K562 (cell line): Measurements from ENCODE around the gene SLC7A8. TPM values are rescaled to one million over a fixed set of nuclear protein-coding genes. Genes with fewer than 3 reads are reported as not detected.

Experiments used
- ARID2 ChIP-seq: fragments of 450-650 bp; IDR thresholded peaks from 2 replicates; pipeline ENCODE4 v1.6.1; 2017; ENCODE audit warnings: antibody characterized with exemption, mild to moderate bottlenecking
- CBX2 ChIP-seq: fragments of 200-600 bp; sonication (generic); IDR thresholded peaks from one replicate; pipeline ENCODE4 v1.6.1; 2012; ENCODE audit warnings: mild to moderate bottlenecking, low read length, inconsistent platforms; ENCODE audit not compliant: insufficient read depth, poor library complexity, severe bottlenecking
- CBX3 ChIP-seq, 2 experiments: IDR thresholded peaks; 1 replicate in 1 of 2; 2 replicates in 1 of 2; pipeline ENCODE4 v1.6.1; 2012; ENCODE audit warnings: inconsistent platforms in 2 of 2, low read length in 2 of 2, borderline replicate concordance in 1 of 2, control low read depth in 1 of 2
- CREM ChIP-seq: IDR thresholded peaks from 2 replicates; pipeline ENCODE4 v1.6.1; 2014; ENCODE audit warnings: antibody characterized with exemption, low read depth
- FUS ChIP-seq: fragments of 200-400 bp; formaldehyde crosslinking; optimal IDR thresholded peaks from 2 replicates; pipeline ENCODE3; 2017; ENCODE audit warnings: low read depth, low read length
- L3MBTL2 ChIP-seq: fragments of 450-650 bp; IDR thresholded peaks from 2 replicates; pipeline ENCODE4 v1.6.1; 2016; ENCODE audit warnings: mild to moderate bottlenecking, moderate library complexity
- LCOR ChIP-seq: sonication (generic); formaldehyde crosslinking; IDR thresholded peaks from 2 replicates; pipeline ENCODE4 v1.8.0; 2022; ENCODE audit warnings: mild to moderate bottlenecking, missing genetic modification reagents
- NCOR1 ChIP-seq: fragments of 450-650 bp; IDR thresholded peaks from 2 replicates; pipeline ENCODE4 v1.6.1; 2016; ENCODE audit warnings: mild to moderate bottlenecking, moderate library complexity
- NR2C1 ChIP-seq, 2 experiments: fragments of 450-650 bp; IDR thresholded peaks; 2 replicates each; pipeline ENCODE4 v1.6.1; 2017; ENCODE audit warnings: mild to moderate bottlenecking in 2 of 2, antibody characterized with exemption in 1 of 2, inconsistent platforms in 1 of 2, missing compliant biosample characterization in 1 of 2, missing genetic modification characterization in 1 of 2
- POLR2B ChIP-seq: fragments of 450-650 bp; IDR thresholded peaks from 2 replicates; pipeline ENCODE4 v1.6.1; 2018; ENCODE audit warnings: low read depth; ENCODE audit not compliant: partially characterized antibody
- POLR3A ChIP-seq: IDR thresholded peaks from 2 replicates; pipeline ENCODE4 v1.6.1; 2011; ENCODE audit warnings: borderline replicate concordance, mild to moderate bottlenecking, moderate library complexity; ENCODE audit not compliant: insufficient read length, insufficient read depth; ENCODE audit errors: extremely low read depth
- TAL1 ChIP-seq: fragments of 450-650 bp; IDR thresholded peaks from 2 replicates; pipeline ENCODE4 v1.6.1; 2016; ENCODE audit warnings: mild to moderate bottlenecking
- ZBED1 ChIP-seq: IDR thresholded peaks from 2 replicates; pipeline ENCODE4 v1.6.1; 2014
- ZNF384 ChIP-seq: IDR thresholded peaks from 2 replicates; pipeline ENCODE4 v1.6.1; 2012; ENCODE audit warnings: low read depth, low read length, improper control_type of control experiment
- polyA plus RNA-seq, 8 experiments: library from polyadenylated mRNA; depleted of rRNA in 4 of 8; stranded (reverse) in 5 of 8; unstranded in 3 of 8; fragments of >200 nt; fragmentation: Nextera tagmentation in 2 of 8; fragmentation: Illumina TruSeq in 1 of 8; extraction: Ambion mirVana in 2 of 8; extraction: Trizol in 1 of 8; gene quantifications; 2 replicates each; pipeline versions ENCODE4 v1.2.1 to v1.2.3, GENCODE V29; 2011 to 2014; ENCODE audit warnings: inconsistent platforms in 1 of 8, missing spikeins in 1 of 8
- total RNA-seq, 7 experiments: library from RNA; depleted of rRNA in 6 of 7; stranded (reverse); fragments of >200 nt in 6 of 7; fragmentation: Illumina TruSeq in 2 of 7; extraction: Trizol in 2 of 7; gene quantifications; 2 replicates each; pipeline versions ENCODE4 v1.2.1 to v1.2.3, GENCODE V29; 2011 to 2021; ENCODE audit warnings: low replicate concordance in 1 of 7
- TF ChIP-seq, protein P1 (sequence below), 2 experiments: fragments of 450-650 bp; IDR thresholded peaks; 2 replicates each; pipeline ENCODE4 v1.6.1; 2018; ENCODE audit warnings: mild to moderate bottlenecking in 2 of 2, low read depth in 1 of 2; ENCODE audit not compliant: partially characterized antibody in 2 of 2

SLC7A8 gene
- total and polyA plus RNA-seq, 9 of the 15 experiments (the other 6 are each of a cell fraction or from before 2014, with no cell fraction given), result 2.0 to 33.0 (median 6.0) TPM

DNA sequence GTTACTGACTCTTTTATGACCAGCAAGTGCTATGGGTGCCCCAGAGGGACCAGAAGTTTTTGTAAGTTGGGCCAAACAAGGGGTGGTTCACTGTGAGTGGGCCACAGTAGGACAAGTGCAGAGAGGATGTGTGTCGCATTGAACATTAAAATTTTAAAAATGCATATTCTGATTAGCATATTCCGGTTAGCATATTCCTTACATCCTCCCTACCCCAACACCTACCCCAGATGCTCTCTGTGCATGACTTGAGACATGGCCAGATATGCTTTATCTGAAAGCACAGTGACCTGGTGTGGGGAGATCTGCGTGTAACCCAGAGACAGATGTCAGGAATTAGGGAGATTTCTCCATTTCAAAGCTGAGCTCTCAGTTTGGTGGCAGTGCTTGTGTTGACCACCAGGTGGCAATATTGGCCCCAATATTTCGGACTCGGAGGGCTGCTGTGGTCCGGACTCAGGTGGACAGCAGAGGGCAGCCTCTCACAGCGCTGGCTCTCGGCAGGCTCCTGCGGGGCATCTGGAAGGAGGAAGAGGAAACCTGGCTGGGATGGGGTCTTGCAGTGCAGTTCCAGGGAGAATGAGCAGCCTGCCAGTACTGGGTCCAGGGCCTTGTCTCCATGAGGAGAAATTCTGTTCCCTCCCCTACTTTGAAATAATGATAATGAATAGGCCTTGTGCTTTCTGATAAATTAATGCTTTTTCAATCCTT is 62.8 kb downstream of the SLC7A8 start (continued):
- TF ChIP-seq CBX2 (no peak), NR2C1 (IDR thresholded peaks at IDR 0.05) (peak; percentile 45; the same call in 1 of the 2 replicates), NR2C1 (tag; IDR thresholded peaks at IDR 0.05) (peak; percentile 38; the same call in 1 of the 2 replicates), LCOR (CRISPR knock-in tag) (peak; percentile 98), NCOR1 (peak; percentile 92), FUS (no peak), ZNF384 (peak; percentile 68), POLR2B (no peak), CBX3 (IDR thresholded peaks at IDR 0.05; ENCODE audit: borderline replicate concordance in 1 of 2, low read length in 2 of 2) (peak in 1 of 2 experiments; percentile 58; a peak in 2 of 3 replicates), POLR3A (no peak), CREM (peak; percentile 40; the same call in 1 of the 2 replicates), L3MBTL2 (no peak), TAL1 (peak; percentile 93), ARID2 (peak; percentile 100), ZBED1 (no peak)
- TF ChIP-seq, protein P1, sequence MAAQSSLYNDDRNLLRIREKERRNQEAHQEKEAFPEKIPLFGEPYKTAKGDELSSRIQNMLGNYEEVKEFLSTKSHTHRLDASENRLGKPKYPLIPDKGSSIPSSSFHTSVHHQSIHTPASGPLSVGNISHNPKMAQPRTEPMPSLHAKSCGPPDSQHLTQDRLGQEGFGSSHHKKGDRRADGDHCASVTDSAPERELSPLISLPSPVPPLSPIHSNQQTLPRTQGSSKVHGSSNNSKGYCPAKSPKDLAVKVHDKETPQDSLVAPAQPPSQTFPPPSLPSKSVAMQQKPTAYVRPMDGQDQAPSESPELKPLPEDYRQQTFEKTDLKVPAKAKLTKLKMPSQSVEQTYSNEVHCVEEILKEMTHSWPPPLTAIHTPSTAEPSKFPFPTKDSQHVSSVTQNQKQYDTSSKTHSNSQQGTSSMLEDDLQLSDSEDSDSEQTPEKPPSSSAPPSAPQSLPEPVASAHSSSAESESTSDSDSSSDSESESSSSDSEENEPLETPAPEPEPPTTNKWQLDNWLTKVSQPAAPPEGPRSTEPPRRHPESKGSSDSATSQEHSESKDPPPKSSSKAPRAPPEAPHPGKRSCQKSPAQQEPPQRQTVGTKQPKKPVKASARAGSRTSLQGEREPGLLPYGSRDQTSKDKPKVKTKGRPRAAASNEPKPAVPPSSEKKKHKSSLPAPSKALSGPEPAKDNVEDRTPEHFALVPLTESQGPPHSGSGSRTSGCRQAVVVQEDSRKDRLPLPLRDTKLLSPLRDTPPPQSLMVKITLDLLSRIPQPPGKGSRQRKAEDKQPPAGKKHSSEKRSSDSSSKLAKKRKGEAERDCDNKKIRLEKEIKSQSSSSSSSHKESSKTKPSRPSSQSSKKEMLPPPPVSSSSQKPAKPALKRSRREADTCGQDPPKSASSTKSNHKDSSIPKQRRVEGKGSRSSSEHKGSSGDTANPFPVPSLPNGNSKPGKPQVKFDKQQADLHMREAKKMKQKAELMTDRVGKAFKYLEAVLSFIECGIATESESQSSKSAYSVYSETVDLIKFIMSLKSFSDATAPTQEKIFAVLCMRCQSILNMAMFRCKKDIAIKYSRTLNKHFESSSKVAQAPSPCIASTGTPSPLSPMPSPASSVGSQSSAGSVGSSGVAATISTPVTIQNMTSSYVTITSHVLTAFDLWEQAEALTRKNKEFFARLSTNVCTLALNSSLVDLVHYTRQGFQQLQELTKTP (IDR thresholded peaks at IDR 0.05; ENCODE audit: low read depth in 1 of 2, partially characterized antibody in 2 of 2), result peak in 1 of 2 experiments; percentile 35
